ENCODE measurements around the gene OR56B1.
"Not testable (repeated sequence)": the region's sequence is repeated elsewhere in the genome, so short reads cannot be mapped to it uniquely, and the experiment has no call there.

OR56B1 gene

DNA sequence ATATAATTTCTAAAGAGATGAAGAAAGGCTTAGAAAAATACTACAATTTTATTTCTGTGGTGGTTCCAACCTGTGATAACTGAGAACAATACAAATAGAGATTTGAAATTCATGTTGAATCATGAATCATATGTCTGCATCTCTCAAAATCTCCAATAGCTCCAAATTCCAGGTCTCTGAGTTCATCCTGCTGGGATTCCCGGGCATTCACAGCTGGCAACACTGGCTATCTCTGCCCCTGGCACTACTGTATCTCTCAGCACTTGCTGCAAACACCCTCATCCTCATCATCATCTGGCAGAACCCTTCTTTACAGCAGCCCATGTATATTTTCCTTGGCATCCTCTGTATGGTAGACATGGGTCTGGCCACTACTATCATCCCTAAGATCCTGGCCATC, at the start of gene OR56B1:
OR56B1 (plus strand) TSS at position 53 of the 400 bp plus-strand sequence; CDS start at position 122, 69 bp downstream.
- in situ Hi-C loops (cut with MboI; ENCODE audit: low sequenced_read_pairs) = no loop called here

- in situ Hi-C loops (cut with MboI; ENCODE audit: low sequenced_read_pairs) = no loop called here
These were observed 47.8 kb upstream of the OR56B1 start for GRCh38 chr11:5688482-5688881.

DNA sequence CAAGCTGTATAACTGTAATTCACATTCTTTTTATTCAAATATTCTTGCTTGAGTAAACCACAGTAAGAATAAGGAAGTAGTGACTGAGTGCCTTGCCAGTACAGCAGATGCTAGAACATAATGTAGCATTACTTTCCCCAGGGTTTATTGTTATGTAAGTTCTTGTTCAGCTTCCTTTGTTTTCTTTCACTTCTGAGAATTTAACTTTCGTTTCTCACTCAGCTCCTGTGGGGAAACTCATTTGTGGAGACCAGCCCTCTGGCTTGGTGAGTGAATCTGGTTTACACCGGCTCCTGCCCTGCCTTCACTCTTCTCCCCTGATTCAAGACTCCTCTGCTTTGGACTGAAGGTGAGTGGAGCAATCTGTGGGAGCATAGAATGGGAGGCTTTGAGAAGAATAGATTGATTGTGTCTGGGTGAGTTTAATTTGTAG, 46.7 kb upstream of the OR56B1 start, which contains the start of gene TRIM22:
TRIM22 (plus strand) TSS at position 240 of the 433 bp plus-strand sequence. CDS start 6,443 bp downstream, outside the sequence.
- in situ Hi-C loops (cut with MboI; ENCODE audit: low sequenced_read_pairs) = no loop called here

GRCh38 chr11:5690216-5690615, 46.0 kb upstream of the OR56B1 start:
- in situ Hi-C loops (cut with MboI; ENCODE audit: low sequenced_read_pairs) = no loop called here

DNA sequence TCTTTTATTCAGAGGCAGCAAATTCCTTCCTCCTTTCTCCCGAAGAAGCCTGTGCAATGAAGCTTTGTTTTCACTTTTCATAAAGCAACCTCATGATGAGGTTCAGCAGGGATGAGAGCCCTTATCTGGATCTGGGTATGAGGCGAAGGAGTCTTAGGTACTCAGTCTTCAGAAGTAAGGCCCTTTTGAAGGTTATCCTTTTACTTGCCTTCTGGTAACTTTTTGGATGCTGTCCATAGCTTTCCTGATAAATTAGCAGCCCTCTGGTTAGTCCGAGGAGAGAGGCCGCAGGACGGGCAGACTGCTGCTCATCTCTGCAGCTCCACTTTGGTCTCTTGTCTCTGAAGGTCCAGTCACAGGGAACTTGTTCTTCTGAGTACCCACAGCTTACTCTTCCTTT, 45.5 kb upstream of the OR56B1 start:
- in situ Hi-C loops (cut with MboI; ENCODE audit: low sequenced_read_pairs) = no loop called here

GRCh38 chr11:5691238-5691963, 44.8 kb upstream of the OR56B1 start:
- in situ Hi-C loops (cut with MboI; ENCODE audit: low sequenced_read_pairs) = not testable (repeated sequence)

GRCh38 chr11:5691964-5692361, 44.3 kb upstream of the OR56B1 start:
- in situ Hi-C loops (cut with MboI; ENCODE audit: low sequenced_read_pairs) = no loop called here

DNA sequence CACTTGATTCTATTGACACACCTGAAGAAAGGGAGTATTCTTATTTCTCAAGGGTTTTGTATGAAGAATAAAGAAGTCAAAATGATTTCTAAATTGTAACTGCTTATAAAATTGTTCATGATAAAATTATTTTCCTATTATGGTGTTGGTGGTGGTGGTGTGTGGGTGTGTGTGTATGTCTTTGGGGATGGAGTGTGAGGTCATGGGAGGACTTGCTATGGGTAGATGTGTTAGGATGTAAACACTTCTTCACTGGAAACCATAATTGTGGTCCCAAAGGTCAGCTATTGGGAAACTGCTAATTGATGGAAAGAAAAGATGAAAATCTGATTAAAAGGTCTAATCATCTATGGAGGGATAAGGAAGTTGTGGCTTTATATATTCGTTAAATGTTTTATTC, 41.6 kb upstream of the OR56B1 start:
- in situ Hi-C loops (cut with MboI; ENCODE audit: low sequenced_read_pairs) = no loop called here

DNA sequence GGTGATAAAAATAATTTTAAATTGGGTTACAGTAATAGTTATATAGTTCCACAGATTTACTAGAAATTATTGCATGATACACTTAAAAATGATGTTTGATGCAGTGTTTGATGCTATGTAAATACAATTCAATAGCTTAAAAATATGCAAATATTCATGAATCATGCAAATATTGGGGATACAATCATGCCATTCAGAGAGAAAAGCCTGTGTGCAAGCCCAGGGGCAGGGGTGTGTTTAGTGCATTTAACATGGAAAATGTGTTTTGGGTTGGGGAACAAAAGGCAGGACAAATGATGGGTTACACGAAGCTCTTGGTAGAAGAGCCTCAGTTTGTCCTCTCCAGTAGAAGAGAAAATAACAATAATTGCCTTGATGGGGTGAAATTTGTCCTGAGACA, 40.7 kb upstream of the OR56B1 start:
- in situ Hi-C loops (cut with MboI; ENCODE audit: low sequenced_read_pairs) = no loop called here

DNA sequence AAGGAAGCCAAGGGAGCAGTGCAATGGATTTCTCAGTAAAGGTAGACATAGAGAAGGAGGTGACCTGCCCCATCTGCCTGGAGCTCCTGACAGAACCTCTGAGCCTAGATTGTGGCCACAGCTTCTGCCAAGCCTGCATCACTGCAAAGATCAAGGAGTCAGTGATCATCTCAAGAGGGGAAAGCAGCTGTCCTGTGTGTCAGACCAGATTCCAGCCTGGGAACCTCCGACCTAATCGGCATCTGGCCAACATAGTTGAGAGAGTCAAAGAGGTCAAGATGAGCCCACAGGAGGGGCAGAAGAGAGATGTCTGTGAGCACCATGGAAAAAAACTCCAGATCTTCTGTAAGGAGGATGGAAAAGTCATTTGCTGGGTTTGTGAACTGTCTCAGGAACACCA, 40.0 kb upstream of the OR56B1 start:
- in situ Hi-C loops (cut with MboI; ENCODE audit: low sequenced_read_pairs) = no loop called here

- in situ Hi-C loops (cut with MboI; ENCODE audit: low sequenced_read_pairs) = no loop called here
These were observed 38.0 kb upstream of the OR56B1 start for GRCh38 chr11:5698281-5698680.

DNA sequence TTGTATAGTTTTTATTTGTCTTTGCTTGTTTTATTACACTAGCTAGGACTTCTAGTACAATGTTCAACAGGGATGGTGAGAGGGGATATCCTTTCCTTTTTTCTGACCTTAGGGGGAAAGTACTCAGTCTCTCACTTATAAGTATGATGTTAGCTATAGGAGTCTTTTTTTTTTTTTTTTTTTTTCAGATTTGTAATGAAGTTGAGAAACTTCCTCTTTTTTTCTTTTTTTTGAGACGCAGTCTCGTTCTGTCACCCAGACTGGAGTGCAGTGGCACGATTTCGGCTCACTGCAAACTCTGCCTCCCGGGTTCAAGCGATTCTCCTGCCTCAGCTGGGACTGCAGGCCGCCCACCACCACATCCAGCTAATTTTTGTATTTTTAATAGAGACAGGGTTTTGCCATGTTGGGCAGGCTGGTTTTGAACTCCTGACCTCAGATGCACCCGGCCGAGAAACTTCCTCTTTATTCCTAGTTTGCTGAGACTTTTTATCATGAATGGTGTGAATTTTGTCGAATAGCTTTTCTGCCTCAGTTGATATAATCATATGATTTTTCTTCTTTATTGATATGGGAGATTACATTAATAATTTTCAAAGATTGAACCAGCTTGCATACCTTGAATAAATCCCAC, 35.7 kb upstream of the OR56B1 start:
- in situ Hi-C loops (cut with MboI; ENCODE audit: low sequenced_read_pairs) = no loop called here

DNA sequence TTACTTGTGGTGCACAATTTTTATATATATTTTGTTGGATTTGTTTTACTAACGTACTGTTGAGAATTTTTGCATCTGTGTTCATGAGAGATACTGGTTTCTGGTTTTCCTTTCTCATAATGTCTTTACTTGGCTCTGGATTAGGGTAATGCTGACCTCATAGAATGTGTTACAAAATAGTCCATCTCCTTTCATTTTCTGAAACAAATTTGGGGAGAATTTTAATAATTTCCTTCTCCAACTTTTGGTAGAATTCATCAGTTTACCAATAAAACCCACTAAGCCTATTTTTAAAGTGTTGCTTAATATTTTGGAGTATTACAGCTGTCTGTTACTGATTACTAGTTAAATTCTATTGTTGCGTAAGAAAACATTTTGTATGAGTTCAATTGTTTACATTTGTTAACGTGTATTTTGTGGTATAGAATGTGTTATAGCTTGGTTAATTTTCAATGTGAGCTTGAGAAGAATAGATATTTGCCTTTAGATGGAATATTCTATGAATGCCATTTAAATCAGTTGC, 35.1 kb upstream of the OR56B1 start:
- in situ Hi-C loops (cut with MboI; ENCODE audit: low sequenced_read_pairs) = no loop called here

DNA sequence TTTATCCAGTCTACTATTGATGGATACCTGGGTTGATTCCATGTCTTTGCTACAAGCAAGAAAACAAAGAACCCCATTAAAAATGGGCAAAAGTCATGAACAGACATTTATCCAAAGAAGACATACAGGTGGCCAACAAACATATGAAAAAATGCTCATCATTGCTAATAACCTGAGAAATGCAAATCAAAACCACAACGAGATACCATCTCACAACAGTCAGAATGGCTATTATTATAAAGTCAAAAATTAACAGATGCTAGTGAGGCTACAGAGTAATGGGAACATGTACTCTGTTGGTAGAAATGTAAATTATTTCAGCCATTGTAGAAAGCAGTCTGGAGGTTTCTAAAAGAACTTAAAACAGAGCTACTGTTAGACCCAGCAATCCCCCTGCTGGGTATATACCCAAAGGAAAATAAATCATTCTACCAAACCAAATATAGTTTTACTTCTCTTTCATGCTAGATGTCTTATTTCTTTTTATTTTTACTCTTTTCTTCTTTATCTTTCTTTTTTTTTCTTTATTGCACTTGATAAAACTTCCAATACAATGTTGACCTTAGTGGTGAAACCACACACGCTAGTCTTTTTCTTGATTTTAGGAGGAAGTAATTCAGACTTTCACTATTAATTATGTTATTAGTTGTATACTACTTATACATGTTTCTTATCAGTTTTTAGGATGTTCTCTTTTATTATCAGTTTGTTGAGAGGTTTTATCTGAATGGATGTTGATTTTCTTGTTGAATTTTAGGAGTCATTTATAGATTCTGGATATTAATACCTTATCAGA, 32.3 kb upstream of the OR56B1 start:
- in situ Hi-C loops (cut with MboI; ENCODE audit: low sequenced_read_pairs) = no loop called here

DNA sequence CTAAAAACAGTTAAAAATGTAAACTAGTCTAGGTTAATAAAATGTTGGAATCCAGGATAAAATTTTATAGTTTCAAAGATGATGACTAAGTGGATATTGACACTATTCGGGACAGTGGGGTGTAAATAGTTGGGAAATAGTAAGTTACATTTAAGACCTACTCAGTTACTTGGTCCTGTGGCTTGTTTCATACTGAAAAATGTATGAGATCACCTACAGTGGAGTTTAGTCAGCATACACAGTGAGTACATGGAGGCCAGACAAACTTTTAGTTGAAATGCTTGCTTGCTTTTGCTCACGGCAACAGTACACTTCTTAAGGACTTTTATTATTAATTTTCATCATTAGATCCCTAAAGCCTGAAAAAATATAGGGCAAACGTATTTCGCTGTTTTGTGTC, 30.6 kb upstream of the OR56B1 start:
- in situ Hi-C loops (cut with MboI; ENCODE audit: low sequenced_read_pairs) = no loop called here

GRCh38 chr11:5712507-5712906, 23.7 kb upstream of the OR56B1 start:
- in situ Hi-C loops (cut with MboI; ENCODE audit: low sequenced_read_pairs) = no loop called here

- in situ Hi-C loops (cut with MboI; ENCODE audit: low sequenced_read_pairs) = no loop called here
These were observed 22.6 kb upstream of the OR56B1 start for GRCh38 chr11:5713695-5714094.

DNA sequence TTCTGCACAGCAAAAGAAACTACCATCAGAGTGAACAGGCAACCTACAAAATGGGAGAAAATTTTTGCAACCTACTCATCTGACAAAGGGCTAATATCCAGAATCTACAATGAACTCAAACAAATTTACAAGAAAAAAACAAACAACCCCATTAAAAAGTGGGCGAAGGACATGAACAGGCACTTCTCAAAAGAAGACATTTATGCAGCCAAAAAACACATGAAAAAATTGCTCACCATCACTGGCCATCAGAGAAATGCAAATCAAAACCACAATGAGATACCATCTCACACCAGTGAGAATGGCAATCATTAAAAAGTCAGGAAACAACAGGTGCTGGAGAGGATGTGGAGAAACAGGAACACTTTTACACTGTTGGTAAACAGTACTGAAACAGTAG, 19.7 kb upstream of the OR56B1 start:
- in situ Hi-C loops (cut with MboI; ENCODE audit: low sequenced_read_pairs) = not testable (repeated sequence)

DNA sequence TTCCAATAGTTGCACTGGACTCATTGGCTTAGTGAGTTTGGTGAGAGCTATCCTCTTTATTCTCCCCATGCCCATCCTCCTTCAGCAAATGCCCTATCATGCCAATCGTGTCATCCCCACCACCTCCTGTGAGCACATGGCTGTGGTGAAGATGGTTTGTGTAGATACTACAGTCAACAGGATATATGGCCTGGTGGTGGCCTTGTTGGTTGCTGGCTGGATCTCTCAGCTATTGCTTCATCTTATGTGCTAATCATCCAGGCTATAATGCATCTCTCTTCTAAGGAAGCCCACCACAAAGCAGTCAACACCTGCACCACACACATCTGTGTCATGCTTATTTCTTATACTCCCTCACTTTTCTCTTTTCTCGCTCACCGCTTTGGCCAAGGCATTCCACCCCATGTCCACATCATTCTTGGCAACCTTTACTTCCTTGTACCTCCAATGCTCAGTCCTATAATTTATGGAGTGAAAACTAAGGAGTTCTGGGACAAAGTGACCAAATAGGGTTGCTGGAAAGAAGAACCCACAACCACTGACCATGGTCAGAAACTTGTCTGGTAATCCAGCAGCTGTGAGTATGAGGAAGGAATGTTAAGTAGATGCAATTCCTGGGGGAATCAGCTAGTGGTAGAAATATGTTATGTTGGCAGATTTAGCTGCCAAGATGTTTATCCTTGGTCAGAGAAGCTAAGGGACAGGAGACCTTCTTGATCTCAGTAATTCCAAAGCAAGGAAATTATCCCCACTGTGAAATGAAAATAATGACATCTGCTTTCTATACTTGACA, 16.3 kb upstream of the OR56B1 start:
- in situ Hi-C loops (cut with MboI; ENCODE audit: low sequenced_read_pairs) = no loop called here

DNA sequence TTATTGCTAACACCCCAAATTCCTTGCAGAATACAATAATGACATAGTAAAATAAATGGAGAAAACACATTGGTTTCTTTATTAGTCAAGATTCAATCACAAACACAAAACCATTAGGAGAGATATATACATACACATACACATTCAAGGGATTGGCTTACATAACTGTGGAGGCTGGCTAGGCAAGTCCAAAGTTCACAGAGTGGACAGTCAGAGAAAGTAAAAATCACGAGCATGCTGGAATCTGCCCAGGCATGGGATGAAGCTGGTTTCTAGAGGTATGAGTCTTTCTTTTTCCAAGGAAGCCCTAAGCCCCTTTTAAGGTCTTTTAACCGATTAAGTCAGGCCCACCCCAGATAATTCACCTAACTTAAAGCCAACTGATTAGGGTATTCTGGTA, 13.6 kb upstream of the OR56B1 start:
- in situ Hi-C loops (cut with MboI; ENCODE audit: low sequenced_read_pairs) = no loop called here

DNA sequence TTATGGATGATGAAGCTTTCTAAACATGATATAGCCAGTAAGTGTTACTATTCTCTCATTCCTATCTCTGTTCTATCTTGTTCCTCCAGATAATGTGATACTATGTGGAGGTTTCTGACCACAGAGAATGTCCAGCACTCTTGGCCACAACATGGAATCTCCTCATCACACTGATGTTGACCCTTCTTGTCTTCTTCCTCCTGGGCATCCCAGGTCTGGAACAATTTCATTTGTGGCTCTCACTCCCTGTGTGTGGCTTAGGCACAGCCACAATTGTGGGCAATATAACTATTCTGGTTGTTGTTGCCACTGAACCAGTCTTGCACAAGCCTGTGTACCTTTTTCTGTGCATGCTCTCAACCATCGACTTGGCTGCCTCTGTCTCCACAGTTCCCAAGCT, 9.9 kb upstream of the OR56B1 start:
- in situ Hi-C loops (cut with MboI; ENCODE audit: low sequenced_read_pairs) = no loop called here
